Panc1 (cell line): ENCODE data around the gene NAAA.

Experiments used
- POLR2AphosphoS5 ChIP-seq: IDR thresholded peaks from 2 replicates; pipeline ENCODE4 v1.6.1; 2012; ENCODE audit warnings: mild to moderate bottlenecking, low read depth, low read length, moderate library complexity
- TCF7L2 ChIP-seq: IDR thresholded peaks from 2 replicates; pipeline ENCODE4 v1.6.1; 2011; ENCODE audit warnings: mild to moderate bottlenecking, low read depth, low read length, inconsistent platforms
- TF ChIP-seq, protein P1 (sequence below): fragments of 450-650 bp; IDR thresholded peaks from 2 replicates; pipeline ENCODE4 v1.5.1; 2017; ENCODE audit warnings: mild to moderate bottlenecking

DNA sequence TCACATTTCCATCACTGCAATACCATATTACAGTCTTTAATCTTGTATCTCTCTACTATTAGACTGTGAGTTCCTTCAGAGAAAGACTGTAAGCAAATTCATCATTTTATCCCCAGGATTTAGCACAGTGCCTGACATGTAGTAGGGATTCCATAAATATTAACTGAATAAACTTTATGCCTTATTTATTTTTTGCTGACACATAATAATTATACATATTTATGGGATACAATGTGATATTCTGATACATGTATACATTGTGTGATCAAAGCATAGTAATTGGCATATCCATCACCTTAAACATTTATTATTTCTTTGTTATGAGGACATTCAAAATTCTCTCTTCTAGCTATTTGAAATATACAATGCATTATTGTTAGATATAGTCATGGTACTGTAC is 42.3 kb downstream of the NAAA start:
- TF ChIP-seq, protein P1, sequence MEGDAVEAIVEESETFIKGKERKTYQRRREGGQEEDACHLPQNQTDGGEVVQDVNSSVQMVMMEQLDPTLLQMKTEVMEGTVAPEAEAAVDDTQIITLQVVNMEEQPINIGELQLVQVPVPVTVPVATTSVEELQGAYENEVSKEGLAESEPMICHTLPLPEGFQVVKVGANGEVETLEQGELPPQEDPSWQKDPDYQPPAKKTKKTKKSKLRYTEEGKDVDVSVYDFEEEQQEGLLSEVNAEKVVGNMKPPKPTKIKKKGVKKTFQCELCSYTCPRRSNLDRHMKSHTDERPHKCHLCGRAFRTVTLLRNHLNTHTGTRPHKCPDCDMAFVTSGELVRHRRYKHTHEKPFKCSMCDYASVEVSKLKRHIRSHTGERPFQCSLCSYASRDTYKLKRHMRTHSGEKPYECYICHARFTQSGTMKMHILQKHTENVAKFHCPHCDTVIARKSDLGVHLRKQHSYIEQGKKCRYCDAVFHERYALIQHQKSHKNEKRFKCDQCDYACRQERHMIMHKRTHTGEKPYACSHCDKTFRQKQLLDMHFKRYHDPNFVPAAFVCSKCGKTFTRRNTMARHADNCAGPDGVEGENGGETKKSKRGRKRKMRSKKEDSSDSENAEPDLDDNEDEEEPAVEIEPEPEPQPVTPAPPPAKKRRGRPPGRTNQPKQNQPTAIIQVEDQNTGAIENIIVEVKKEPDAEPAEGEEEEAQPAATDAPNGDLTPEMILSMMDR: no peak
- no peak for TF ChIP-seq POLR2AphosphoS5
- TF ChIP-seq TCF7L2: no peak
